ENCODE results near the gene SCGB1C2. TPM values are rescaled to one million over a fixed set of nuclear protein-coding genes. Genes with fewer than 3 reads are reported as not detected.
A peak's percentile ranks its signal among the peaks of the same experiment; 100 is the strongest.
"Not testable (repeated sequence)": the region's sequence is repeated elsewhere in the genome, so short reads cannot be mapped to it uniquely, and the experiment has no call there.

SCGB1C2 gene
- total RNA-seq, 1 experiment from 2014 or later: not detected

DNA sequence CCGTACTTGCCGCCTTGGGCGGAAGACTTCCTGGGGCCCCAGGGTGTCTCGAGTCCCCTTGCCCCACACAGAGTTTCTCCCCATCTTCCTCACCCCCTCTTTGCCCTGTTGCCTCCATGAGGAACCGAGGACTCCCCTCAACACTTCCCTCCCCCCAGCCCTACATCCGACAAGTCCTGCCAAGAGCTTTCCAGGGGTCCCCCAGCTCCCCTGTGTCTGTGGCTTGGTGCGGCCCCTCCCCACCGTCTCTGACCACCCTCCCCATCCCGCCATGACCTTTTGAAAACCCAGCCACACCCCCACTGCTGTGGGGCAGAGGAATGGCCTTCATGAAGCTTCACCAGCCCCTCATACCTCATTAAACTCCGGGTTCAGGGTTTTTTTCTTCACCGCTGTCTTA, 11.4 kb downstream of the SCGB1C2 start:
- DNase-seq (ENCODE audit: low spot score): no peak

DNA sequence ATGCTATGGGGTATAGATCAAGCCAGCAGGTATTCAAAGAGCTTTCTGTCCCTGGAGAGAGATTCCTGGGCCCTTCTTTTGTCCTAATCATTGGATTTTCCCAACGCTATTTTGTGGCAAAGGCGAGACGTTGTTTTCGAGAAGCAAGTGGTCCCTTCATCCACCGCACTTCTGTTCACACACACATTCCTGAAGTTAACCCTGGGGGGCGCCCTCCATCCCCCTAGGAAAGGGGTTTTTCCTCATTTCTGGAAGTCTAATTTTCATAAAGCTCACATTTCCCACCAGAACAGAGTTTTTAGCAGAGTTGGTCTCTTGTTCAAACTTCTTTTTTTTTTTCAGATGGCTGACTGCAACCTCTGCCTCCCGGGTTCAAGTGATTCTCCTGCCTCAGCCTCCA, 11.9 kb downstream of the SCGB1C2 start:
- no peak for DNase-seq (ENCODE audit: low spot score)

DNA sequence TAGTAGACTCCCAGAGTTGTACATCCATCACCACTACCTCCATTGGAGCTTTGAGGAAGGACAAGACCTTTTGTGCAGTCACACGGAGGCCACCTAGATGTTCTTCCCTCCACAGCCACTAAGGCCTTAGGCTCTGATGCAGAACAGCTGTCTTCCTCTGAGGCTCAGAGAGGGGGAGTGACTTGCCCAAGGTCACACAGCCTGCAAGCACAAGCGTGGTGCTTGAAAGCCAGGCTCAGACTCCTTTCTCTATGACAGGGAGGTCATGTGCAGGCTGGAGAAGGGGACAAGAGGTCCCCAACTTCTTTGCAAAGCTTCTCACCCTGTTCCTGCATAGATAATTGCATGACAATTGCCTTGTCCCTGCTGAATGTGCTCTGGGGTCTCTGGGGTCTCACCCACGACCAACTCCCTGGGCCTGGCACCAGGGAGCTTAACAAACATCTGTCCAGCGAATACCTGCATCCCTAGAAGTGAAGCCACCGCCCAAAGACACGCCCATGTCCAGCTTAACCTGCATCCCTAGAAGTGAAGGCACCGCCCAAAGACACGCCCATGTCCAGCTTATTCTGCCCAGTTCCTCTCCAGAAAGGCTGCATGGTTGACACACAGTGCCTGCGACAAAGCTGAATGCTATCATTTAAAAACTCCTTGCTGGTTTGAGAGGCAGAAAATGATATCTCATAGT, 12.7 kb downstream of the SCGB1C2 start:
- DNase-seq (ENCODE audit: low spot score): no peak

DNA sequence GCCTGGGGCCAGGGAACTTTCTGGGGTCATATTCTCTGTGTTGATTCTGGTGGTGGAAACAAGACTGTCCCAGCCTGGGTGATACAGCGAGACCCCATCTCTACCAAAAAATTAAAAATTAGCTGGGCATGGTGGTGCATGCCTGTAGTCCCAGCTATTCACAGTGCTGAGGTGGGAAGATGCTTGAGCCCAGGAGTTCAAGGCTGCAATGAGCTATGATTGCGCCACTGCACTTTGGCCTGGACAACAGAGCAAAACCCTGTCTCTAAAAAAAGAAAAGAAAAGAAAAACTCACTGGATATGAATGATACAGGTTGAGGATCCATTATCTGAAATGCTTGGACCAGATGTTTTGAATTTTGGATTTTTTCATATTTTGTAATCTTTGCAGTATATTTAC, 13.6 kb downstream of the SCGB1C2 start:
- DNase-seq (ENCODE audit: low spot score): no peak

DNA sequence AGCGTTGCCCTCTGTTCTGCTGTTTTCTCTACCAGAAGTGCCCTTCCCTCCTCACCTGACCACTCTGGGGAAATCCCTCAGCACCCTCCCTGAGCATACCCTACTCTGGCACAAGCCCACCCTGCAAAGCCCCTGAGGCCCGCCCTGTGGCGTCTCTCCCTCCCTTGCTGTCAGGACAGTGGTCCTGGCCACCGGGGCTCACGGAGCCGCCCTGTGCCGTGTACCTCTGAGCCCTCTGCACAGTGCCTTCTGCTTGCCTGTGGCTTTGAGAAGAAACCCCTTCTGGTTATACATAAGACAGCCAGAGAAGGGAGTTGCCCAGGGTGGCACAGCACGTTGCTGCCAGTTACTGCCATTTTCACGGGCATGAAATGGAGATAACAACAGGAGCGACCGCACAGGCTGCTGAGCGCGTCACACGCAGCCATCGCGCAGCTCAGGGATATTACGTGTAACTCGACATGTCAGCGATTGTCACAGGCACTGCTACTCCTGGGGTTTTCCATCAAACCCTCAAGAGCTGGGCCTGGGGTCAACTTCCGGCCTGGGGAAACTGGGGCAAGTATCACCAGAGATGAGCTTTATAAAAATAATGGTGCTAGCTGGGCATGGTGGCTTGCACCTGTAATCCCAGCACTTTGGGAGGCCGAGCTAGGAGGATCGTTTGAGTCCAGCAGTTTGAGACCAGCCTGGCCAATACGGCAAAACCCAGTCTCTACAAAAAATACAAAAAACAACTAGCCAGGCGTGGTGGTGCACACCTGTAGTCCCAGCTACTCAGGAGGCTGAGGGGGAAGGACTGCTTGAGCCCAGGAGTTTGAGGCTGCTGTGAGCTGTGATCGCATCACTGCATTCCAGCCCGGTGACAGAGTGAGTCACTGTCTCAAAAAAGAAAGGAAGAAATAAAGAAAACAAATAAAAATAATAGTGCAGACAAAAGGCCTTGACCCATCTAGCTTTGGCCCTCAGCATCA, 14.8 kb downstream of the SCGB1C2 start:
- DNase-seq (ENCODE audit: low spot score): no peak

DNA sequence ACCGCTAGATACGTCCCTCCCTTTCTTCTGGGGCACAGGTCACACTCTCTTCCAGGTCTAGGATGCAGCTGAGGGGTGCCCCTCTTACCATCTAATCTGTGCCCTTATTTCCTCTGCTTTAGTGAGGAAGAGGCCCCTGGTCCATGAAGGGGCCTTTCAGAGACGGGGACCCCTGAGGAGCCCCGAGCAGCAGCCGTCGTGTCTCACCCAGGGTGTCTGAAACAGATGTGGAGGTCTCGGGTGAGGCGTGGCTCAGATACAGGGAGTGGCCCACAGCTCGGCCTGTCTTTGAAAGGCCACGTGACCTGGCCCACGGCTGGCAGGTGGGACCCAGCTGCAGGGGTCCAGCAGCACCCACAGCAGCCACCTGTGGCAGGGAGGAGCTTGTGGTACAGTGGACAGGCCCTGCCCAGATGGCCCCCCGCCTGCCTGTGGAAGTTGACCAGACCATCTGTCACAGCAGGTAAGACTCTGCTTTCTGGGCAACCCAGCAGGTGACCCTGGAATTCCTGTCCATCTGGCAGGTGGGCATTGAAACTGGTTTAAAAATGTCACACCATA, 15.6 kb downstream of the SCGB1C2 start:
- DNase-seq (ENCODE audit: low spot score): no peak

DNA sequence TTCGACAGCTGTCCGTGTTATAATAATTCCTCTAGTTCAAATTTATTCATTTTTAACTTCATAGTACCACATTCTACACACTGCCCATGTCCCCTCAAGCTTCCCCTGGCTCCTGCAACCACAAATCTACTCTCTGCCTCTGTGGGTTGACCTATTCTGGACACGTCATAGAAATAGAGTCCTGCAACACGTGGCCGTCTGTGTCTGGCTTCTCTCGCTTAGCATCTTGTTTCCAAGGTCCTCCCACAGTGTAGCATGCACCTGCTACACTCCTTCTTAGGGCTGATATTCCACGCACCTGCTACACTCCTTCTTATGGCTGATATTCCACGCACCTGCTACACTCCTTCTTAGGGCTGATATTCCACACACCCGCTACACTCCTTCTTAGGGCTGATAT, 16.5 kb downstream of the SCGB1C2 start:
- DNase-seq (ENCODE audit: low spot score): no peak

DNA sequence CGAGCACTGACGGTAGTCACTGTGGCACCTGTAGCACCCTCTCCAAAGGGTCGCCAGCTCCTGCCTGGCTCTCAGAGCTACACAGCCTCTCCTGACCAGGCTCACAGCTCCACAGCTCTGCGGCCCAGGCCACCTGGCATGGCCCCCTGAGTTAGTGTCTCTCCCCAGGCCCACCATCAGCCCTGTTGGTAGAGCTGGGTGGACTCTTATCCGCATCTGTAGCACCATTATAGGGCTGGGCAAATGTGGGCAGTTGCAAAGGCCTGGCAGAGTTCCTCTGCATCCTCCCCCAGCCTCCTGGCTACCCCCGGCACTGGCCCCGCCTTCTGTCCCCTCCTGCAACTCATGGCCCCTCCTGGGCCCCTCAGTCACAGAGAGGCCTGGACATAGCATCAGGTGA, 18.2 kb downstream of the SCGB1C2 start:
- DNase-seq (ENCODE audit: low spot score): no peak

DNA sequence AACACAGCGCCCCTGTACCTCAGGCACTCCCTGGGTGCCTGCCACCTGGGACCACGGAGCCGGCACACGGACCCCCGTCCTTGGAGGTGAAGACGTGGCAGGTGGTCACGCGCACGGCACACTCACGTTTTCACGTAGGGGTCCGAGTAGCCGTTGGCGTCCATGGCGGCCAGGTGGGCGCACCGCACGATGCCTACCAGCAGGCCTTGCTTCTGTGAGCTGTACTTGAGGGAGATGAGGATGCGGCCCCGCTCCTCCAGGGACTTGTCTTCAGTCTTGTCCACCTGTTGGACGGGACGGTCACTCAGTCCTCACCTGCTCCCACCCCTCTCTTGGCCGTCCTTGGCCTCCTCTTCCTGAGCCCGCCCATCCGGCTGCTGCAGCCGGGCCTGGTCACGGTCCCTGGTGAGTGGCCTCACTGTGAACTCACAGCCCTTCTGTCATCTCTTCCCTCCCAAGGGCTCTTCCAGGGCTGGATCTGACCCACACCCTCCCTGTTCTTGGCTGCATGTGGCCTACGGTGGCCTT, 18.8 kb downstream of the SCGB1C2 start:
- DNase-seq (ENCODE audit: low spot score): no peak

DNA sequence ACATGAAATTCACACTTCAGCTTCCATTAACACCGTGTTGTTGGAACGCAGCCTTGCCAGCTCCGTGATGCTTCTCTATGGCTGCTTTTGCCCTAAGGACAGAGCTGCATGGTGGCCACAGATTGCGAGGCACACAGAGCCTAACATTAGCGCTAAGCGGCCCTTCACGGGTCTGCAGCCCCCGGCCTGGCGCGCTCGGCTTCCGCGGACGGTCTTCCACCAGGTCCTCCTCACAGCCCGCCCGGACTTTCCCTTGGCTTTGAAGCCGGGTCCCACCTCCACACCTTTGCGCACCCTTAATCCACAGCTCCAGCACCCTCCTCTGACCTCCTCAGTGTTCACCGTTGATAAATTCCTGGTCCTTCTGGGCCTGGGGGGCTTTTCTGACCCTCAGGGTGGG, 19.6 kb downstream of the SCGB1C2 start:
- DNase-seq (ENCODE audit: low spot score): no peak

DNA sequence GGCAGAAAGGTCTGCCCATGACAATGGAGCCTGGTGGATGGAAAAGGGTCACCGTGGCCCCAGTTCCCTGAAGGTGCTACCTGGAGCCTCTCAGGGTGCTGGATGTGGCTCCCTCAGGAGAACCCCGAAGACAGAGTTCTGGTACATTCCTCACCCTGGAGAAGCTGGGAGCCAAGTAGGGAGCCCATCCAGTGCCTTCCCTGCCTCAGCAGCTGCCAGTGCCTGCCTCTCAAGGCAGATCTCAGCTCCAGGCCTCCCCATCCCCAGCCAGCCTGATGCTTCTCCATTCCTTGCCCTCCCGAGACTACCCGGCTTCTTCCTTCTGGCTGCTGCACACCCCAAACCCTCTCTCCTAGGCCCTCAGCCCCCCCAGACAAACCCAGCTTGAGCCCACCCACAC, 20.5 kb downstream of the SCGB1C2 start:
- no peak for DNase-seq (ENCODE audit: low spot score)

DNA sequence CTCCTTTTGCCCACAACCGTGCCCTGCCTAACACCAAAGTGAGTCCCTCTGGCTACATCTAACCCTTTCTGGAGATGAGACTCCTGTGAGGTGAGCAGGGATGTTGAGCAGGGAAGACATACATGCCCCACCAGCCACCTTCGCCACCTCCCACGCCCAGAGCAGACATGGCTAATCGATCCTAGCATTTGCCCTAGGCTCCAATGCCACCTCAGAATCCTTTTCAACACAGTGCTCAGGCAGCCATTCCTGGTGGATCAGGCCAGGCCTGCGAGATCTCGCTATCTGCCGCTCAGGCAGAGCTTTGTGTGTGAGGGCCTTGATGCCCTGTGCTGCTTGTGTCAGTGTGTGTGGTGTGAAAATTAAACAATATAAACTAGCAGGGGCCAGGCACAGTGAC, 21.0 kb downstream of the SCGB1C2 start:
- DNase-seq (ENCODE audit: low spot score): no peak

DNA sequence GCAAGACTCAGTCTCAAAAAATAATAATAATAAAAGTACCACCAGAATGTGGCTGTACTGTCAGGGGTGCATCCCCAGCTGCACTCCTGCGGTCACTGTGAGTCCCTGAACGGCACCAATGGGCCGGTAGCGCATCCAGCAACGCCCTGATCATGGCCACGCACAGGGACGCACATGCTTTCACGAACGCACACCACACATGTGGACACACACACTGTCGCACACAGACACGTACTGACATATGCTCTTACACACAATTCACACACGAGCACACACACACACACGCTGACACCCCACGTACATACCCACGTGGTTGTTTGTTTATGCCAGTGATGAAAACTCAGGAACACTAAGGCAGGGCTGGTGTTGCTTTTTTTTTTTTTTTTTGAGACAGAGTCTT, 22.2 kb downstream of the SCGB1C2 start:
- DNase-seq (ENCODE audit: low spot score): no peak

DNA sequence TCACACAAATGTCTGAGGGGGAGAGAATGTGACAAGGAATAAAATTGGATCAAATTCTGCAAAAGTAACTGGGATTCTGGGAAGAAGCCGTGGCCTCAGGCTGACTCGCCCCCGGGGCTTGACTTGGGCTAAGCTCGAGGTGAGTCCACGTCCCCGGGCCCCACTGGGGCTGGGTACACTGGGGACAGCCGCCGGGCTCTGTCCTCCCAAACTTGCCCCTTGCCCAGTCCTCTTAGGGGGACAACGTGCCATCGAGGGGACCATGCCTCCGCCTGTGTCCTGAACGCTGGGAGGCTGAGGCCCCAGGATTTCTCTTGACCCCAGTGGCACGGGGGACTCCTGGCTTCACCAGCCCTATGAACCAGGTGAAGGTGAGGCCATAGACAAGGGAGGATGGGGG, 23.0 kb downstream of the SCGB1C2 start:
- no peak for DNase-seq (ENCODE audit: low spot score)

DNA sequence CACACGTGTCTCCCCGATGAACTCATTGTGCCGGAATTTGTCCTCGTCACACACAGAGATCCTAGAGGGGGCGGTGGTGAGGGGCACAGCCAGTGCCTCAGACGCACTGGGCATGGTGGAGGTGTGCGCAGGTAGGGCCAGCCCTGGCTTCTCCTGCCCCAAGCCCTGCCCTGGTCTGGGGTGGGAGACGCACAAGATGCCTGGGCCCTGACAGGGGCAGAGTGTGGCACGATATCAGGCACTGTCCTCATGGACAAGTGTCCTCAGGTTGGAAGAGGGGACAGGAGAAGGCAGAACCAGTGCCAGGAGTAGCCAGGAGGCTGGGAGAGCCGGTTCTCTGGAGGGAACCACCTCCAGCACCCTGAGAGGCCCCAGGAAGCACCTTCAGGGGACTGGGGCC, 24.1 kb downstream of the SCGB1C2 start:
- DNase-seq (ENCODE audit: low spot score): no peak

DNA sequence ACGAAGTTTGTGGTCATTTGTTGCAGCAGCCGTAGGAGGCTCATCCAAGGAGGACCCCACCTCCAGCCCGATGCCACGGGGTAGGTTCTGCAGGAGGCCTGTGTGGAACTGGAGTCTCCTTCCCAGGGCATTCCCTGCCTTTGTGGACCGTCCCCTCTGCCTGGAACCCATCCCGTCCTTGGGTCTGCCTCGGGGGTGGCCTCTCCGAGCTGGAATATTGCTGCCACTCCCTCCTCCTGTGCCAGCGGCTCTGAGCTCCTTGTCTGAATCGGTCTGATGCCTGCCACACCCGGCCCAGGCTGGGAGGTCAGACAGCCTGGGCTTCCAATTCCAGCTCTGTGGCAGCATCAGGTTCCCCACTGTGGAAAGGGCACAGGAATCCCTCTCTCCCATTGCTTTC, 25.3 kb downstream of the SCGB1C2 start:
- no peak for DNase-seq (ENCODE audit: low spot score)

DNA sequence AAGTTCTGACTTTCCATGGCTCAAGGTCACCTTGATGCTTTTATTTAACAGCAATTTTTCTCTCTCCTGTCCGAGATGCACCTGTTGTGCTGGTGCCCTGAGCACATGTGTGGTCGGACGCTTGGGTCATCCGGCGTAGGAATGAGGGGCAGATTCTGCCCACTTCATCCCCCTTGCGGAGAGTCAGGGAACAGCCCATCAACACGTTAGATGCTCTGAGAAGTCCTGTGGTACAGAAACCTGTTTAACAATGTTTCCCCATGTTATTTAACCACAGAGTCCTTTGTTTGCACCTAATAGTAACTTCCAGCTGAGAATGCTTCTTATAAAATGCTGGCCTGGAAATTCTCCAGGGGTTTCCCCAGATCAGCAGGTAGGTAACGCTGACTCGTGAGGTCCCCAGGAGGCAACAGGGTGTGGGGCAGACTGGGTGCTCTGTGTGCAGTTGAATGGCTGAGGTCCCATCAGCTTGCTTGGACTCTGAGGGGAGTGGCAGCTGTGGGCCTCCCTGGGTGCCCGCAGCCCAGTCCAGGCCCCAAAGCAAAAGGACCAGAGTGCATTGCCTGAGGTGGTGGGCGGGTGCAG, 26.2 kb downstream of the SCGB1C2 start:
- DNase-seq (ENCODE audit: low spot score): no peak

DNA sequence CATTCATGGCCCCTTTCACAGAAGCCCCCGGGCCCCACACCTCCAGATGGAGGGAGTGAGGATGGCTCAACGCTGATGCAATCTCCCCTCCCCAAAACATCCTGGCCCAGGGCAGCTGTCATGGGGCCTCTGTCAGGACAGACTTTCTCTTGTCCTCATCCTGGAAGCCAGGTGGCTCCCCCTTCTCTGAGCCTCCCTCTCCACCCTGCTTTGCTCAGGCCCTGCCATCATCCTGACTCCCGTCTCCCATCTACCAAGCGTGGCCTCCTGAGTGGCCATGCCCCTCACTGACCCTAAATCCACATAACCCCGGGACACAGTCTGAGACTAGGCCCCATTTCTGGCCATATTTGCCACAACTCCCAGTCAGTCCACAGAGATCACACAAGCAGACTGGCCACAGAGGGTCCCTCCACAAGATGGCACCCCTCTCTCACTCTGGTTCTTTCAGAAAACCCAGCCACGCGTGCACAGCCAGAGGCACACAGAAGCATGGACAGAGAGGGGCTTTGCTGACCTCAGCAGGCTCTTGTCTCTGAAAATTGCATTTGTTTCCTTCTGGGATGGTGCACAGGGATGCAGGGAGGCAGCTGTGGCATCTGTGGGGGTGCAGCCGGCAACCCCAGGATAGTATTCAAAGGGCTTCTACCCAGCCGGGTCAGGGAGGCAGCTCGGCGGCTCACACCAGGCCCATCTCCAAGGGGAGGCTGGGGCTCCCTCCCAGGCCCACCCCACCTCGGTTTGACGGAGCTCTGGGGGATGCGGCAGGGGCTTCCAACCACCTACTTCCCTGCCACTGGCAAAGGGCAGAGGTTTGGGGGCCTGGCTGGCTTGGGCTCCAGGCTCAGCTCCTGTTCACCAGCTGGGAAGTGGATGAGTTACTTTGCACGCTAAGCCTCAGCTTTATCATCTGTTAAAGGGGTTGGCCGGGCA, 27.2 kb downstream of the SCGB1C2 start:
- DNase-seq (ENCODE audit: low spot score): peak; percentile 39

DNA sequence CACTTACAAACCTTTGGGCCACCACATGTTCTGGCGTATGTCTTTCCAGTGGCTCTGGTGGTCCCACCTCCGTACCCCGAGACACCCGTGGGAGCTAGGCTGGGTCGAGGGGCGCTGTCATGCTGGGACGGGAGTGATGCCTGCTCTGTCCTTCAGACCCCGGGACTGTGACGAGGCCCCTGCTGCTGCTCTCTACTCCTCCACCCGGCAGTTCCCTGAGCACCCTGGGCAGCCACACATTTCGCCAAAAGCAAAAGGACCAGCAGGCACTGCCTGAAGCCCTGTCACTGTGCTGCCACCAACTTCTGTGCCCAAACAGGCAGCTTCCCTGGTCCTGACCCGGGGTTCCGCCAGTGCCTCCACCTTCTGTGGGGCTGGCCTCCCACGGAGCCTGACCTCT, 28.6 kb downstream of the SCGB1C2 start:
- no peak for DNase-seq (ENCODE audit: low spot score)

DNA sequence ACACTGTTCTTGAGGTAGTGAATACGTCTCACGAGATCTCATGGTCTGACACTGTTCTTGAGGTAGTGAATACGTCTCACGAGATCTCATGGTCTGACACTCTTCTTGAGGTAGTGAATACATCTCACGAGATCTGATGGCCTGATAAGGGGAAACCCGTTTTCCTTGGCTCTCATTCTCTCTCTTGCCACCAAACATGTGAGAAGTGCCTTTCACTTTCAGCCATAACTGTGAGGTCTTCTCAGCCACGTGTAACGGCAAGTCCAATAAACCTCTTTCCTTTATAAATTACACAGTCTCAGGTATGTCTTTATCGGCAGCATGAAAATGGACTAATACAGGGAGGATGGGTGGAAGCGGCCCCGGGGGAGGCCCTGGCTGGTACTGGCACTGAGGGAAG, 31.2 kb downstream of the SCGB1C2 start:
- not testable (repeated sequence) for DNase-seq (ENCODE audit: low spot score)

DNA sequence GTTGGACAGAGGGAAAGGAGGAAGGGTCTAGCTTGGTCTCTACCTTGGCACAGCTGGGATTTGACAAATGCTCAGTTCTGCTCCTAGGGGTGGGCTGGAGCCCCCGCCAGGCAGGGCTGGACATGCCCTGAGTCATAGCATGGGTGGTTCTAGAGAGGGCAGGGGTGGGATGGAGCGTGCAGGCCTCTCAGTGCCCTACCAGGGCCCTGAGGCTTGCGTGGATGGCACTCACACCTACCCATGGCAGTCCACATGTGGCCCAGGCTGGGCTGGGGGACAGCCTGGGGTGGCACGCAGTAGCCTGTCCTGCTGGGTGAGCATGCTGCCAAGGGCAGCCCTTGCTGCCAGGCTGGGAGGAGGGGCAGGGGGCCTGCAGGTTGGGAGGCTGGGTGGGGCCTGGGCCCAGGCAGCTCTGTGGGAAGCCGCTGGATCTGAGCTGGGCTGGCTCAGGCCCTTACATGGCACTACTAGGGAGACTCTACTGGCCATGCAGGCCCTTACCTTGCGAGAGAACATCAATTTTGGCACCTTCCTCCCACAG, 32.8 kb downstream of the SCGB1C2 start:
- no peak for DNase-seq (ENCODE audit: low spot score)

Data from H4 (cell line).